ENCODE results near the gene KAZN. TPM values are rescaled to one million over a fixed set of nuclear protein-coding genes. Genes with fewer than 3 reads are reported as not detected.

The KAZN gene
- total RNA-seq, 1 donor from 2014 or later = 9.4 TPM

DNA sequence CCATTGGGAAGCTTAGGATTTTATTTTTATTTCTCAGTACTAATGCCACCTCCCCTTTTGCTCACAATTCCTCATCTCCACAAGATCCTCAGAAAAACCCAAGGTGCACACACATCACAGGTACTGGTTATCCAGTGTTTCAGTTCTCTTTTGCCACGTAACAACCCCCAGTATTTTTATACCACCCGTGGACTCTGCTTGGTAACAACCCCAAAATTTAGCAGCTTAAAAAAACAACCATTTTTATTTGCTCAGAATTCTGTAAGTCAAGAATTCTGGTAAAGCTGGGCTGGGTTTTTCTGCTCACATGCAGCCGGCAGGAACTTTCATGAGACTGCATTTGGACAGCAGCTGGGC lies 180.0 kb downstream of the KAZN start:
- H3K36me3 ChIP-seq (ENCODE audit: insufficient read depth, low read length) = no peaks in the 10 kb centered on the region
- no peak overlapping the region for H3K9ac ChIP-seq (ENCODE audit: low read length)
- H3K27me3 Mint-ChIP-seq (ENCODE audit: low read depth, unreplicated experiment) = peaks cover 15% of the 10 kb centered on the region
- H3K27ac ChIP-seq (ENCODE audit: low read depth, low read length) = no peak overlapping the region
- no peaks in the 10 kb centered on the region for H4K20me1 ChIP-seq (ENCODE audit: insufficient read depth, low read length)
- H3K9me3 Mint-ChIP-seq (ENCODE audit: unreplicated experiment) = peaks cover 6% of the 10 kb centered on the region
- no peaks in the 10 kb centered on the region for H3K27me3 ChIP-seq (ENCODE audit: insufficient read depth, low read length)
- DNase-seq (ENCODE audit: low read depth) = no peak
- no peak for FAIRE-seq
- no peak overlapping the region for H3K4me3 Mint-ChIP-seq (ENCODE audit: unreplicated experiment)
- H3K4me1 Mint-ChIP-seq (ENCODE audit: low read depth, unreplicated experiment) = no peaks in the 10 kb centered on the region
- H3K36me3 Mint-ChIP-seq (ENCODE audit: low read depth, unreplicated experiment) = no peaks in the 10 kb centered on the region
- H3K9me3 ChIP-seq (ENCODE audit: insufficient read depth, low read depth, low read length) = no peaks in the 10 kb centered on the region
- no peak overlapping the region for H3K4me3 ChIP-seq (ENCODE audit: insufficient read depth, low read depth, low read length)
- no peak for TF ChIP-seq EZH2 (IDR thresholded peaks at IDR 0.05; ENCODE audit: insufficient read depth, low read length)
- TF ChIP-seq, protein P1, sequence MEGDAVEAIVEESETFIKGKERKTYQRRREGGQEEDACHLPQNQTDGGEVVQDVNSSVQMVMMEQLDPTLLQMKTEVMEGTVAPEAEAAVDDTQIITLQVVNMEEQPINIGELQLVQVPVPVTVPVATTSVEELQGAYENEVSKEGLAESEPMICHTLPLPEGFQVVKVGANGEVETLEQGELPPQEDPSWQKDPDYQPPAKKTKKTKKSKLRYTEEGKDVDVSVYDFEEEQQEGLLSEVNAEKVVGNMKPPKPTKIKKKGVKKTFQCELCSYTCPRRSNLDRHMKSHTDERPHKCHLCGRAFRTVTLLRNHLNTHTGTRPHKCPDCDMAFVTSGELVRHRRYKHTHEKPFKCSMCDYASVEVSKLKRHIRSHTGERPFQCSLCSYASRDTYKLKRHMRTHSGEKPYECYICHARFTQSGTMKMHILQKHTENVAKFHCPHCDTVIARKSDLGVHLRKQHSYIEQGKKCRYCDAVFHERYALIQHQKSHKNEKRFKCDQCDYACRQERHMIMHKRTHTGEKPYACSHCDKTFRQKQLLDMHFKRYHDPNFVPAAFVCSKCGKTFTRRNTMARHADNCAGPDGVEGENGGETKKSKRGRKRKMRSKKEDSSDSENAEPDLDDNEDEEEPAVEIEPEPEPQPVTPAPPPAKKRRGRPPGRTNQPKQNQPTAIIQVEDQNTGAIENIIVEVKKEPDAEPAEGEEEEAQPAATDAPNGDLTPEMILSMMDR (IDR thresholded peaks at IDR 0.05; ENCODE audit: insufficient read depth, low read depth, low read length) = no peak
- no peaks in the 10 kb centered on the region for H3K4me1 ChIP-seq (ENCODE audit: insufficient read depth, low read length)
- H2AFZ ChIP-seq (ENCODE audit: low read depth, low read length) = no peak overlapping the region
- H3K4me2 ChIP-seq (ENCODE audit: low read length) = no peak overlapping the region
- H3K27ac Mint-ChIP-seq (ENCODE audit: unreplicated experiment) = no peak overlapping the region
- no peaks in the 10 kb centered on the region for H3K79me2 ChIP-seq (ENCODE audit: insufficient read depth, low read length)

- TF ChIP-seq EZH2 (IDR thresholded peaks at IDR 0.05; ENCODE audit: insufficient read depth, low read length) = no peak
- TF ChIP-seq, protein P1 (IDR thresholded peaks at IDR 0.05; ENCODE audit: insufficient read depth, low read depth, low read length) = peak; percentile 55
- Histone ChIP-seq H3K27me3 (ENCODE audit: insufficient read depth, low read length) (no peaks in the 10 kb centered on the region), H3K4me3 (ENCODE audit: insufficient read depth, low read depth, low read length) (no peak overlapping the region), H3K27ac (ENCODE audit: low read depth, low read length) (no peak overlapping the region), H3K4me1 (ENCODE audit: insufficient read depth, low read length) (no peaks in the 10 kb centered on the region), H3K9me3 (ENCODE audit: insufficient read depth, low read depth, low read length) (no peaks in the 10 kb centered on the region), H3K79me2 (ENCODE audit: insufficient read depth, low read length) (no peaks in the 10 kb centered on the region), H3K36me3 (ENCODE audit: insufficient read depth, low read length) (no peaks in the 10 kb centered on the region), H3K9ac (ENCODE audit: low read length) (no peak overlapping the region), H3K4me2 (ENCODE audit: low read length) (no peak overlapping the region), H2AFZ (ENCODE audit: low read depth, low read length) (no peak overlapping the region), H4K20me1 (ENCODE audit: insufficient read depth, low read length) (no peaks in the 10 kb centered on the region)
- Mint-ChIP-seq H3K36me3 (ENCODE audit: low read depth, unreplicated experiment) (no peaks in the 10 kb centered on the region), H3K4me1 (ENCODE audit: low read depth, unreplicated experiment) (no peaks in the 10 kb centered on the region), H3K4me3 (ENCODE audit: unreplicated experiment) (no peak overlapping the region), H3K27ac (ENCODE audit: unreplicated experiment) (no peak overlapping the region), H3K9me3 (ENCODE audit: unreplicated experiment) (peaks cover 8% of the 10 kb centered on the region), H3K27me3 (ENCODE audit: low read depth, unreplicated experiment) (peaks cover 16% of the 10 kb centered on the region)
- no peak for DNase-seq (ENCODE audit: low read depth)
- FAIRE-seq = no peak
Observed at GRCh38 chr1:14778898-14779865, 180.7 kb downstream of the KAZN start.

- H3K27me3 ChIP-seq (ENCODE audit: insufficient read depth, low read length) = no peaks in the 10 kb centered on the region
- no peak overlapping the region for H2AFZ ChIP-seq (ENCODE audit: low read depth, low read length)
- peaks cover 2% of the 10 kb centered on the region for H3K9me3 Mint-ChIP-seq (ENCODE audit: unreplicated experiment)
- TF ChIP-seq, protein P1 (IDR thresholded peaks at IDR 0.05; ENCODE audit: insufficient read depth, low read depth, low read length) = no peak
- no peak for TF ChIP-seq EZH2 (IDR thresholded peaks at IDR 0.05; ENCODE audit: insufficient read depth, low read length)
- FAIRE-seq (no peak), DNase-seq (ENCODE audit: low read depth) (no peak)
- no peaks in the 10 kb centered on the region for H3K79me2 ChIP-seq (ENCODE audit: insufficient read depth, low read length)
- no peak overlapping the region for H3K4me3 ChIP-seq (ENCODE audit: insufficient read depth, low read depth, low read length)
- no peak overlapping the region for H3K4me2 ChIP-seq (ENCODE audit: low read length)
- no peaks in the 10 kb centered on the region for H3K36me3 Mint-ChIP-seq (ENCODE audit: low read depth, unreplicated experiment)
- no peak overlapping the region for H3K4me3 Mint-ChIP-seq (ENCODE audit: unreplicated experiment)
- no peak overlapping the region for H3K27ac Mint-ChIP-seq (ENCODE audit: unreplicated experiment)
- no peak overlapping the region for H3K9ac ChIP-seq (ENCODE audit: low read length)
- H3K27ac ChIP-seq (ENCODE audit: low read depth, low read length) = no peak overlapping the region
- H3K4me1 ChIP-seq (ENCODE audit: insufficient read depth, low read length) = no peaks in the 10 kb centered on the region
- no peaks in the 10 kb centered on the region for H3K4me1 Mint-ChIP-seq (ENCODE audit: low read depth, unreplicated experiment)
- H4K20me1 ChIP-seq (ENCODE audit: insufficient read depth, low read length) = no peaks in the 10 kb centered on the region
- H3K27me3 Mint-ChIP-seq (ENCODE audit: low read depth, unreplicated experiment) = peaks cover 14% of the 10 kb centered on the region
- H3K36me3 ChIP-seq (ENCODE audit: insufficient read depth, low read length) = no peaks in the 10 kb centered on the region
- H3K9me3 ChIP-seq (ENCODE audit: insufficient read depth, low read depth, low read length) = no peaks in the 10 kb centered on the region
Observed at GRCh38 chr1:14780271-14780670, 181.8 kb downstream of the KAZN start.
